SH-SY5Y (cell line): ENCODE measurements around the gene STAB2.

ENCODE experiments used
- GATA2 ChIP-seq: IDR thresholded peaks from 2 replicates; pipeline ENCODE4 v1.6.1; 2011; ENCODE audit warnings: mild to moderate bottlenecking, low read depth, low read length
- GATA3 ChIP-seq: IDR thresholded peaks from 2 replicates; pipeline ENCODE4 v1.6.1; 2011; ENCODE audit warnings: low read depth, mild to moderate bottlenecking, low read length, moderate library complexity

DNA sequence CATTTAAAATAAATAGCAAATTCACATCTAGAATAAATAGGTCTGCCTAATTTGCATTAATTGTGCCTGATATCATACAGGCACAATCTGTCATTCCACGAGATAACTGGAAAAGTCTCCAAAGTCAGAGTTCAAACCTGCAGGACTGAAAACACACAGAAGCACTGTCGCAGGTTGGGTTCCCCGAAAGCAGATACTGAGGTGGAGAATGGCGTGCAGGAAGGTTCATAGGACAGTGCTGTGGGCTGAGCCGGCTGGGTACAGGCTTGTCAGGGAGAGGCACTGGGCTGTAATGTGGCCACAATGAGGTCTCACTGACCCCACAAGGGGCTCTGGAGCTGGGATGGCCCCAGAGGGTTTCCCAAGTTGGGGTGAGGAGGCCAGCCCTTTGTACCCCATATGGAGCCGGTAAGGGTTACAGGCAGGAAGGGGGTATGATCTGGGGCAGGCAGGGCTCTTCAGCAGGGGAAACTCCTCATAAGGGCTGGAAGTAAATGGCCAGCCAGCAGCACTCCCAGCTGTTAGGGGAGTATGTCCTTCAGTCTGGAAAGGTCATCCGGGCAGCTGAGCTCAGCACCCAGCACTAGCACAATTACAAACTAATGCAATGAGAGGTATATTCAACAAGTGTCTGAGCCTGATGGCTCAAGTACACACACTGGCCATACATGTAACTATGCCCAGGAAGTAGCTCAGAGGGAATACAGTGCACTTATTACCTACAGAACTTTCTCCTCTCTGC, 185.5 kb downstream of the STAB2 start:
- TF ChIP-seq GATA3 (no peak), GATA2 (no peak)
